Measurements from ENCODE around the gene ZNF181. TPM values are rescaled to one million over a fixed set of nuclear protein-coding genes. Genes with fewer than 3 reads are reported as not detected.

The ZNF181 gene
- total and polyA plus RNA-seq, 2 experiments from 2014 or later = 11.5 to 14.5 TPM

GRCh38 chr19:34759218-34759917 is 25.3 kb downstream of the ZNF181 start:
- H3K27ac ChIP-seq = no peak overlapping the region
- H3K9me3 ChIP-seq (ENCODE audit: low read depth) = peaks cover 62% of the 10 kb centered on the region
- H4K20me1 ChIP-seq (ENCODE audit: insufficient read depth, poor library complexity, severe bottlenecking) = no peaks in the 10 kb centered on the region
- 98% methylated on average over 11 of the region's 11 CpGs for WGBS (ENCODE audit: low lambda C conversion rate, missing lambda C conversion rate)
- DNase-seq (ENCODE audit: low spot score) = no peak
- no peaks in the 10 kb centered on the region for H3K9me2 ChIP-seq (replicated peaks; ENCODE audit: insufficient read depth)
- no peak overlapping the region for H2AFZ ChIP-seq
- no peak overlapping the region for H3K4me3 ChIP-seq
- no peaks in the 10 kb centered on the region for H3K4me1 ChIP-seq (ENCODE audit: insufficient read depth)
- peaks cover 12% of the 10 kb centered on the region for H3K36me3 ChIP-seq (replicated peaks; ENCODE audit: insufficient read depth, low read depth)
- TF ChIP-seq EZH2 (IDR thresholded peaks at IDR 0.05; ENCODE audit: borderline replicate concordance) = no peak
- no peak for TF ChIP-seq EZH2phosphoT487 (IDR thresholded peaks at IDR 0.05; ENCODE audit: low read depth, severe bottlenecking, unreplicated experiment)
- no peak for TF ChIP-seq CTCF (IDR thresholded peaks at IDR 0.05; ENCODE audit: poor library complexity)
- H3K27me3 ChIP-seq = no peaks in the 10 kb centered on the region
- H3K79me2 ChIP-seq = no peaks in the 10 kb centered on the region
- no peak overlapping the region for H3K4me2 ChIP-seq

GRCh38 chr19:34766386-34766785 is 32.3 kb downstream of the ZNF181 start:
- Histone ChIP-seq H3K27ac (no peak overlapping the region), H3K79me2 (peaks cover 4% of the 10 kb centered on the region), H4K20me1 (ENCODE audit: insufficient read depth, poor library complexity, severe bottlenecking) (no peaks in the 10 kb centered on the region), H3K36me3 (replicated peaks; ENCODE audit: insufficient read depth, low read depth) (peaks cover 21% of the 10 kb centered on the region), H3K27me3 (no peaks in the 10 kb centered on the region), H3K4me1 (ENCODE audit: insufficient read depth) (no peaks in the 10 kb centered on the region), H3K9me2 (replicated peaks; ENCODE audit: insufficient read depth) (no peaks in the 10 kb centered on the region), H3K9me3 (ENCODE audit: low read depth) (peaks cover 29% of the 10 kb centered on the region), H3K4me2 (no peak overlapping the region), H2AFZ (no peak overlapping the region), H3K4me3 (no peak overlapping the region)
- DNase-seq (ENCODE audit: low spot score) = no peak
- no peak for TF ChIP-seq CTCF (IDR thresholded peaks at IDR 0.05; ENCODE audit: poor library complexity)
- no peak for TF ChIP-seq EZH2phosphoT487 (IDR thresholded peaks at IDR 0.05; ENCODE audit: low read depth, severe bottlenecking, unreplicated experiment)
- no peak for TF ChIP-seq EZH2 (IDR thresholded peaks at IDR 0.05; ENCODE audit: borderline replicate concordance)
- WGBS (ENCODE audit: low lambda C conversion rate, missing lambda C conversion rate) = 96% methylated on average over 2 of the region's 2 CpGs

- no peak overlapping the region for H2AFZ ChIP-seq
- H3K27me3 ChIP-seq = no peaks in the 10 kb centered on the region
- H3K4me1 ChIP-seq (ENCODE audit: insufficient read depth) = peaks cover 9% of the 10 kb centered on the region
- no peak overlapping the region for H3K4me2 ChIP-seq
- H4K20me1 ChIP-seq (ENCODE audit: insufficient read depth, poor library complexity, severe bottlenecking) = no peaks in the 10 kb centered on the region
- peaks cover 14% of the 10 kb centered on the region for H3K36me3 ChIP-seq (replicated peaks; ENCODE audit: insufficient read depth, low read depth)
- peaks cover 20% of the 10 kb centered on the region for H3K9me3 ChIP-seq (ENCODE audit: low read depth)
- H3K79me2 ChIP-seq = peaks cover 16% of the 10 kb centered on the region
- no peak overlapping the region for H3K4me3 ChIP-seq
- H3K9me2 ChIP-seq (replicated peaks; ENCODE audit: insufficient read depth) = no peaks in the 10 kb centered on the region
- no peak overlapping the region for H3K27ac ChIP-seq
- TF ChIP-seq EZH2 (IDR thresholded peaks at IDR 0.05; ENCODE audit: borderline replicate concordance) = no peak
- no peak for TF ChIP-seq EZH2phosphoT487 (IDR thresholded peaks at IDR 0.05; ENCODE audit: low read depth, severe bottlenecking, unreplicated experiment)
- TF ChIP-seq CTCF (IDR thresholded peaks at IDR 0.05; ENCODE audit: poor library complexity) = no peak
- DNase-seq (ENCODE audit: low spot score) = no peak
- WGBS (ENCODE audit: low lambda C conversion rate, missing lambda C conversion rate) = 99% methylated on average over 3 of the region's 3 CpGs
Observed at GRCh38 chr19:34767951-34768350, 33.9 kb downstream of the ZNF181 start.

Measured in hepatocyte (in vitro differentiated cells).